H1 (cell line): ENCODE data around the gene ZNF644. TPM values are rescaled to one million over a fixed set of nuclear protein-coding genes. Genes with fewer than 3 reads are reported as not detected.

ENCODE experiments used
- GTF2F1 ChIP-seq: IDR thresholded peaks from 2 replicates; pipeline ENCODE4 v1.6.1; 2012; ENCODE audit warnings: low read depth, low read length, improper control_type of control experiment, borderline replicate concordance
- RNF2 ChIP-seq: fragments of 200-900, 300-1000 bp; sonication (generic); IDR thresholded peaks from 2 replicates; pipeline ENCODE4 v1.7.1; 2016; ENCODE audit warnings: borderline replicate concordance, low read depth, mild to moderate bottlenecking, antibody characterized with exemption, low read length; ENCODE audit not compliant: poor library complexity, severe bottlenecking; ENCODE audit errors: missing control alignments
- SP2 ChIP-seq: IDR thresholded peaks from 2 replicates; pipeline ENCODE4 v1.6.1; 2012; ENCODE audit warnings: mild to moderate bottlenecking, low read length, inconsistent platforms
- polyA plus RNA-seq, 7 experiments: library from polyadenylated mRNA; depleted of rRNA in 3 of 7; stranded (reverse) in 5 of 7; unstranded in 2 of 7; fragments of >200 nt in 5 of 7; fragments of 200-250 nt in 2 of 7; gene quantifications; 1 replicate in 5 of 7; 2 replicates in 1 of 7; 4 replicates in 1 of 7; pipeline versions ENCODE4 v1.2.1 to v1.2.3, GENCODE V29; 2011 to 2013; ENCODE audit warnings: missing spikeins in 2 of 7, mixed read lengths in 2 of 7
- total RNA-seq: library from RNA; stranded (reverse); fragmentation: NEBNext Ultra II Directional; extraction: Animal tissue kit (Norgen Biotek cat#: 25700); gene quantifications from 2 replicates; pipeline ENCODE4 v1.2.1, GENCODE V29; 2021
- TF ChIP-seq, protein P1 (sequence below): fragments of 300-600 bp; sonication (generic); IDR thresholded peaks from 2 replicates; pipeline ENCODE4 v1.7.1; 2012; ENCODE audit warnings: low read length, moderate library complexity, mild to moderate bottlenecking, inconsistent platforms; ENCODE audit not compliant: insufficient replicate concordance

ZNF644 gene
- total and polyA plus RNA-seq, 2 of the 8 experiments (the other 6 are each of a cell fraction or from before 2014, with no cell fraction given): 14.5 to 93.5 TPM

GRCh38 chr1:90936061-90936460, 85.8 kb downstream of the ZNF644 start (continued):
- TF ChIP-seq, protein P1, sequence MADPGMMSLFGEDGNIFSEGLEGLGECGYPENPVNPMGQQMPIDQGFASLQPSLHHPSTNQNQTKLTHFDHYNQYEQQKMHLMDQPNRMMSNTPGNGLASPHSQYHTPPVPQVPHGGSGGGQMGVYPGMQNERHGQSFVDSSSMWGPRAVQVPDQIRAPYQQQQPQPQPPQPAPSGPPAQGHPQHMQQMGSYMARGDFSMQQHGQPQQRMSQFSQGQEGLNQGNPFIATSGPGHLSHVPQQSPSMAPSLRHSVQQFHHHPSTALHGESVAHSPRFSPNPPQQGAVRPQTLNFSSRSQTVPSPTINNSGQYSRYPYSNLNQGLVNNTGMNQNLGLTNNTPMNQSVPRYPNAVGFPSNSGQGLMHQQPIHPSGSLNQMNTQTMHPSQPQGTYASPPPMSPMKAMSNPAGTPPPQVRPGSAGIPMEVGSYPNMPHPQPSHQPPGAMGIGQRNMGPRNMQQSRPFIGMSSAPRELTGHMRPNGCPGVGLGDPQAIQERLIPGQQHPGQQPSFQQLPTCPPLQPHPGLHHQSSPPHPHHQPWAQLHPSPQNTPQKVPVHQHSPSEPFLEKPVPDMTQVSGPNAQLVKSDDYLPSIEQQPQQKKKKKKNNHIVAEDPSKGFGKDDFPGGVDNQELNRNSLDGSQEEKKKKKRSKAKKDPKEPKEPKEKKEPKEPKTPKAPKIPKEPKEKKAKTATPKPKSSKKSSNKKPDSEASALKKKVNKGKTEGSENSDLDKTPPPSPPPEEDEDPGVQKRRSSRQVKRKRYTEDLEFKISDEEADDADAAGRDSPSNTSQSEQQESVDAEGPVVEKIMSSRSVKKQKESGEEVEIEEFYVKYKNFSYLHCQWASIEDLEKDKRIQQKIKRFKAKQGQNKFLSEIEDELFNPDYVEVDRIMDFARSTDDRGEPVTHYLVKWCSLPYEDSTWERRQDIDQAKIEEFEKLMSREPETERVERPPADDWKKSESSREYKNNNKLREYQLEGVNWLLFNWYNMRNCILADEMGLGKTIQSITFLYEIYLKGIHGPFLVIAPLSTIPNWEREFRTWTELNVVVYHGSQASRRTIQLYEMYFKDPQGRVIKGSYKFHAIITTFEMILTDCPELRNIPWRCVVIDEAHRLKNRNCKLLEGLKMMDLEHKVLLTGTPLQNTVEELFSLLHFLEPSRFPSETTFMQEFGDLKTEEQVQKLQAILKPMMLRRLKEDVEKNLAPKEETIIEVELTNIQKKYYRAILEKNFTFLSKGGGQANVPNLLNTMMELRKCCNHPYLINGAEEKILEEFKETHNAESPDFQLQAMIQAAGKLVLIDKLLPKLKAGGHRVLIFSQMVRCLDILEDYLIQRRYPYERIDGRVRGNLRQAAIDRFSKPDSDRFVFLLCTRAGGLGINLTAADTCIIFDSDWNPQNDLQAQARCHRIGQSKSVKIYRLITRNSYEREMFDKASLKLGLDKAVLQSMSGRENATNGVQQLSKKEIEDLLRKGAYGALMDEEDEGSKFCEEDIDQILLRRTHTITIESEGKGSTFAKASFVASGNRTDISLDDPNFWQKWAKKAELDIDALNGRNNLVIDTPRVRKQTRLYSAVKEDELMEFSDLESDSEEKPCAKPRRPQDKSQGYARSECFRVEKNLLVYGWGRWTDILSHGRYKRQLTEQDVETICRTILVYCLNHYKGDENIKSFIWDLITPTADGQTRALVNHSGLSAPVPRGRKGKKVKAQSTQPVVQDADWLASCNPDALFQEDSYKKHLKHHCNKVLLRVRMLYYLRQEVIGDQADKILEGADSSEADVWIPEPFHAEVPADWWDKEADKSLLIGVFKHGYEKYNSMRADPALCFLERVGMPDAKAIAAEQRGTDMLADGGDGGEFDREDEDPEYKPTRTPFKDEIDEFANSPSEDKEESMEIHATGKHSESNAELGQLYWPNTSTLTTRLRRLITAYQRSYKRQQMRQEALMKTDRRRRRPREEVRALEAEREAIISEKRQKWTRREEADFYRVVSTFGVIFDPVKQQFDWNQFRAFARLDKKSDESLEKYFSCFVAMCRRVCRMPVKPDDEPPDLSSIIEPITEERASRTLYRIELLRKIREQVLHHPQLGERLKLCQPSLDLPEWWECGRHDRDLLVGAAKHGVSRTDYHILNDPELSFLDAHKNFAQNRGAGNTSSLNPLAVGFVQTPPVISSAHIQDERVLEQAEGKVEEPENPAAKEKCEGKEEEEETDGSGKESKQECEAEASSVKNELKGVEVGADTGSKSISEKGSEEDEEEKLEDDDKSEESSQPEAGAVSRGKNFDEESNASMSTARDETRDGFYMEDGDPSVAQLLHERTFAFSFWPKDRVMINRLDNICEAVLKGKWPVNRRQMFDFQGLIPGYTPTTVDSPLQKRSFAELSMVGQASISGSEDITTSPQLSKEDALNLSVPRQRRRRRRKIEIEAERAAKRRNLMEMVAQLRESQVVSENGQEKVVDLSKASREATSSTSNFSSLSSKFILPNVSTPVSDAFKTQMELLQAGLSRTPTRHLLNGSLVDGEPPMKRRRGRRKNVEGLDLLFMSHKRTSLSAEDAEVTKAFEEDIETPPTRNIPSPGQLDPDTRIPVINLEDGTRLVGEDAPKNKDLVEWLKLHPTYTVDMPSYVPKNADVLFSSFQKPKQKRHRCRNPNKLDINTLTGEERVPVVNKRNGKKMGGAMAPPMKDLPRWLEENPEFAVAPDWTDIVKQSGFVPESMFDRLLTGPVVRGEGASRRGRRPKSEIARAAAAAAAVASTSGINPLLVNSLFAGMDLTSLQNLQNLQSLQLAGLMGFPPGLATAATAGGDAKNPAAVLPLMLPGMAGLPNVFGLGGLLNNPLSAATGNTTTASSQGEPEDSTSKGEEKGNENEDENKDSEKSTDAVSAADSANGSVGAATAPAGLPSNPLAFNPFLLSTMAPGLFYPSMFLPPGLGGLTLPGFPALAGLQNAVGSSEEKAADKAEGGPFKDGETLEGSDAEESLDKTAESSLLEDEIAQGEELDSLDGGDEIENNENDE: no peak
- TF ChIP-seq RNF2 (no peak), GTF2F1 (no peak), SP2 (no peak)
- TF ChIP-seq, all 59 proteins: peak for 0
